Keratinocyte (primary cell): ENCODE measurements around the gene CYP17A1.

Experiments
- EZH2 ChIP-seq: IDR thresholded peaks from one replicate; pipeline ENCODE4 v1.6.1; 2012; ENCODE audit warnings: inconsistent platforms, mild to moderate bottlenecking, low read length, moderate library complexity
- TF ChIP-seq, protein P1 (sequence below), 3 experiments: IDR thresholded peaks in 1 of 3; conservative IDR thresholded peaks in 1 of 3; optimal IDR thresholded peaks in 1 of 3; 2 replicates in 2 of 3; 3 replicates in 1 of 3; pipeline versions ENCODE3 to v1.5.1; 2011; ENCODE audit warnings: low read length in 3 of 3, mild to moderate bottlenecking in 3 of 3, moderate library complexity in 2 of 3, control low read depth in 1 of 3, inconsistent platforms in 1 of 3; ENCODE audit not compliant: insufficient read depth in 2 of 3; ENCODE audit errors: extremely low read depth in 1 of 3

DNA sequence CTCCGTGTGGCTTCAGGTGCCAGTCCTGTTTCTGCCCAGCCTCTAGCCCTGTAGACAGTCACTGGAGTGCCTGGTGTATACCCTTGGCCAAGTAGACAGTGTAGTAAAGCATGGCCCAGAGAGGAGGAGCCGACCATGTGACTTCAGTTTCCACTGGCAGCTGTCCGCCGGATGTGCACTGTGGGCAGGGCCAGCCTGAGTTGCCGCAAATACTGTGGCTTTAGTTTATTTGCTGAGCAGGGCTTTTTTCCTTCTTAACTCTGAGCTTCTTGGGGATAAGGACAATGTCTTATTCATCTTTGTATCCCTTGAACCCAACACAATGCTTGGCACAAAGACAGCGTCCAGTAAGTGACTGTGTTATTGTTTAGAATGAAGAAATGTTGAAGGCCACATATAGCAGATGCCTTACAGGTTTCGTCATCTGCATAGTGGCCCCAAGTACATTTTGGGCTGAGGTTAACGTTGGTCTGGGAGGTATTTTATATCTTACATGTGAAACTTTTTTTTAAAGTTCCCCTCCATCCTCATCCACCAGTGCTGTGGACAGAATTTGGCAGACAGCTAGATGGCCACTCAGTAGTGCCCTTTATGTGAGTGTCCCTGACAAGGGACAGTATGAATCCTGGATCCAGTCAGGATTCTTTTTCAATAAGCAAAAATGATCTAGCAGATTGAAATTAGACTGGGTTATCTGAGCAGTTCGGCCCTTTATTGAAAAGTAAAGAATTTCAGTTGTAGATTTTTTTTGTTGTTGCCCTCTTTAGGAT, 40.6 kb downstream of the CYP17A1 start:
- TF ChIP-seq, protein P1, sequence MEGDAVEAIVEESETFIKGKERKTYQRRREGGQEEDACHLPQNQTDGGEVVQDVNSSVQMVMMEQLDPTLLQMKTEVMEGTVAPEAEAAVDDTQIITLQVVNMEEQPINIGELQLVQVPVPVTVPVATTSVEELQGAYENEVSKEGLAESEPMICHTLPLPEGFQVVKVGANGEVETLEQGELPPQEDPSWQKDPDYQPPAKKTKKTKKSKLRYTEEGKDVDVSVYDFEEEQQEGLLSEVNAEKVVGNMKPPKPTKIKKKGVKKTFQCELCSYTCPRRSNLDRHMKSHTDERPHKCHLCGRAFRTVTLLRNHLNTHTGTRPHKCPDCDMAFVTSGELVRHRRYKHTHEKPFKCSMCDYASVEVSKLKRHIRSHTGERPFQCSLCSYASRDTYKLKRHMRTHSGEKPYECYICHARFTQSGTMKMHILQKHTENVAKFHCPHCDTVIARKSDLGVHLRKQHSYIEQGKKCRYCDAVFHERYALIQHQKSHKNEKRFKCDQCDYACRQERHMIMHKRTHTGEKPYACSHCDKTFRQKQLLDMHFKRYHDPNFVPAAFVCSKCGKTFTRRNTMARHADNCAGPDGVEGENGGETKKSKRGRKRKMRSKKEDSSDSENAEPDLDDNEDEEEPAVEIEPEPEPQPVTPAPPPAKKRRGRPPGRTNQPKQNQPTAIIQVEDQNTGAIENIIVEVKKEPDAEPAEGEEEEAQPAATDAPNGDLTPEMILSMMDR (optimal IDR thresholded peaks at IDR 0.05 in 1 of 3, IDR thresholded peaks at IDR 0.05 in 1 of 3, conservative IDR thresholded peaks at IDR 0.05 in 1 of 3; ENCODE audit: extremely low read depth in 1 of 3, insufficient read depth in 2 of 3, low read length in 3 of 3), result no peak
- no peak for TF ChIP-seq EZH2
